Measurements from ENCODE around the gene GRID1.

- TF ChIP-seq CTCF (IDR thresholded peaks at IDR 0.05) (peak; percentile 88 to 95 (median 92)), POLR2A (IDR thresholded peaks at IDR 0.05) (peak in 1 of 4 donors; percentile 32)
These were observed 33.5 kb upstream of the GRID1 start for GRCh38 chr10:86399879-86400704.

All from esophagus squamous epithelium (tissue), 4 donors.